K562 (cell line): ENCODE data around the gene CYS1. TPM values are rescaled to one million over a fixed set of nuclear protein-coding genes. Genes with fewer than 3 reads are reported as not detected.

Source experiments
- AFF4 ChIP-seq: sonication (generic); formaldehyde crosslinking; IDR thresholded peaks from 2 replicates; pipeline ENCODE4 v1.8.0; 2023; ENCODE audit warnings: mild to moderate bottlenecking, missing genetic modification reagents
- ASH1L ChIP-seq: fragments of 450-650 bp; IDR thresholded peaks from 2 replicates; pipeline ENCODE4 v1.6.1; 2018; ENCODE audit warnings: borderline replicate concordance, mild to moderate bottlenecking, low read depth; ENCODE audit not compliant: partially characterized antibody
- CTCFL ChIP-seq: IDR thresholded peaks from 2 replicates; pipeline ENCODE4 v1.6.1; 2011; ENCODE audit warnings: borderline replicate concordance, low read depth, mild to moderate bottlenecking, moderate library complexity, low read length; ENCODE audit not compliant: insufficient read depth, poor library complexity, severe bottlenecking
- GATAD2A ChIP-seq: fragments of 450-650 bp; IDR thresholded peaks from 2 replicates; pipeline ENCODE4 v1.6.1; 2017
- ILK ChIP-seq: fragments of 450-650 bp; IDR thresholded peaks from 2 replicates; pipeline ENCODE4 v1.6.1; 2016; ENCODE audit warnings: missing genetic modification characterization, low read depth, mild to moderate bottlenecking, missing compliant biosample characterization, moderate library complexity, borderline replicate concordance
- IRF9 ChIP-seq: fragments of 450-650 bp; IDR thresholded peaks from 2 replicates; pipeline ENCODE4 v1.6.1; 2016; ENCODE audit warnings: missing biosample characterization, missing genetic modification characterization
- NKRF ChIP-seq: fragments of 450-650 bp; IDR thresholded peaks from 2 replicates; pipeline ENCODE4 v1.6.1; 2016; ENCODE audit warnings: borderline replicate concordance
- POLR2H ChIP-seq: IDR thresholded peaks from 2 replicates; pipeline ENCODE4 v1.6.1; 2016; ENCODE audit warnings: missing genetic modification characterization, low read depth, mild to moderate bottlenecking, control low read depth, missing compliant biosample characterization, moderate library complexity
- RAD21 ChIP-seq, 2 experiments: fragments of 250-450 bp in 1 of 2; fragments of 450-650 bp in 1 of 2; sonication (Bioruptor Pico) in 1 of 2; formaldehyde crosslinking in 1 of 2; IDR thresholded peaks in 1 of 2; conservative IDR thresholded peaks in 1 of 2; 2 replicates each; pipeline versions ENCODE4 v1.4.0 to v1.8.0; 2020 to 2022; ENCODE audit warnings: mild to moderate bottlenecking in 2 of 2, moderate library complexity in 1 of 2
- SRSF9 ChIP-seq: fragments of 200-400 bp; formaldehyde crosslinking; IDR thresholded peaks from 2 replicates; pipeline ENCODE4 v1.6.1; 2017; ENCODE audit warnings: low read depth, low read length, borderline replicate concordance
- SUPT5H ChIP-seq: fragments of 450-650 bp; IDR thresholded peaks from 2 replicates; pipeline ENCODE4 v1.6.1; 2016
- TRIM25 ChIP-seq: fragments of 450-650 bp; IDR thresholded peaks from 2 replicates; pipeline ENCODE4 v1.7.0; 2016; ENCODE audit warnings: borderline replicate concordance
- USF2 ChIP-seq: sonication (generic); formaldehyde crosslinking; IDR thresholded peaks from 2 replicates; pipeline ENCODE4 v1.5.0; 2020; ENCODE audit warnings: missing genetic modification reagents
- polyA plus RNA-seq, 8 experiments: library from polyadenylated mRNA; depleted of rRNA in 4 of 8; stranded (reverse) in 5 of 8; unstranded in 3 of 8; fragments of >200 nt; fragmentation: Nextera tagmentation in 2 of 8; fragmentation: Illumina TruSeq in 1 of 8; extraction: Ambion mirVana in 2 of 8; extraction: Trizol in 1 of 8; gene quantifications; 2 replicates each; pipeline versions ENCODE4 v1.2.1 to v1.2.3, GENCODE V29; 2011 to 2014; ENCODE audit warnings: inconsistent platforms in 1 of 8, missing spikeins in 1 of 8
- total RNA-seq, 7 experiments: library from RNA; depleted of rRNA in 6 of 7; stranded (reverse); fragments of >200 nt in 6 of 7; fragmentation: Illumina TruSeq in 2 of 7; extraction: Trizol in 2 of 7; gene quantifications; 2 replicates each; pipeline versions ENCODE4 v1.2.1 to v1.2.3, GENCODE V29; 2011 to 2021; ENCODE audit warnings: low replicate concordance in 1 of 7

Gene CYS1
- total and polyA plus RNA-seq, 9 of the 15 experiments (the other 6 are each of a cell fraction or from before 2014, with no cell fraction given) = 0.11 to 0.13 TPM; not detected in 7

GRCh38 chr2:10097352-10098148, 17.3 kb upstream of the CYS1 start (continued):
- TF ChIP-seq NKRF (no peak), IRF9 (tag) (no peak), GATAD2A (no peak), USF2 (CRISPR knock-in tag) (no peak), RAD21 (CRISPR knock-in tag; conservative IDR thresholded peaks at IDR 0.05 in 1 of 2, IDR thresholded peaks at IDR 0.05 in 1 of 2) (peak; percentile 73 to 76), POLR2H (no peak), AFF4 (0 out of 2 replicates have a peak, but pooled peaks have one; percentile 28), ILK (no peak), CTCFL (peak; percentile 34), SUPT5H (no peak), SRSF9 (no peak), ASH1L (no peak), TRIM25 (no peak)
